ENCODE results near the gene SND1. TPM values are rescaled to one million over a fixed set of nuclear protein-coding genes. Genes with fewer than 3 reads are reported as not detected.
A peak's percentile ranks its signal among the peaks of the same experiment; 100 is the strongest.

Gene SND1
- total and polyA plus RNA-seq, 7 donors = 29.2 to 72.8 (median 48.2) TPM

GRCh38 chr7:128007303-128007680, 355.3 kb downstream of the SND1 start:
- intact Hi-C loops (cut with DNase I) = no loop called here
- no peak for TF ChIP-seq CTCF (IDR thresholded peaks at IDR 0.05)
- Histone ChIP-seq H3K9me3 (no peaks in the 10 kb centered on the region), H3K27me3 (ENCODE audit: insufficient read depth in 3 of 3, low read length in 2 of 3) (no peaks in the 10 kb centered on the region), H3K27ac (no peak overlapping the region), H3K4me1 (peaks cover 6% of the 10 kb centered on the region), H3K4me3 (no peak overlapping the region), H3K36me3 (ENCODE audit: insufficient read depth in 1 of 2, low read depth in 1 of 2) (no peaks in the 10 kb centered on the region)
- ATAC-seq = no peak
- DNase-seq = no peak
- WGBS, 3 donors = 85 to 97% (median 93%) methylated on average over 3 of the region's 3 CpGs

GRCh38 chr7:128008141-128008540, 356.1 kb downstream of the SND1 start:
- H3K27me3 ChIP-seq (ENCODE audit: insufficient read depth in 3 of 3, low read length in 2 of 3) = no peaks in the 10 kb centered on the region

GRCh38 chr7:128008744-128009143, 356.8 kb downstream of the SND1 start:
- Histone ChIP-seq H3K4me1 (peaks cover 6% of the 10 kb centered on the region), H3K4me3 (no peak overlapping the region), H3K9me3 (no peaks in the 10 kb centered on the region), H3K36me3 (ENCODE audit: insufficient read depth in 1 of 2, low read depth in 1 of 2) (no peaks in the 10 kb centered on the region), H3K27ac (no peak overlapping the region), H3K27me3 (ENCODE audit: insufficient read depth in 3 of 3, low read length in 2 of 3) (no peaks in the 10 kb centered on the region)
- WGBS, 3 donors = 85 to 96% (median 91%) methylated on average over 2 of the region's 2 CpGs
- TF ChIP-seq CTCF (IDR thresholded peaks at IDR 0.05) = no peak
- DNase-seq = no peak
- no peak for ATAC-seq
- intact Hi-C loops (cut with DNase I) = no loop called here

More at GRCh38 chr7:128008141-128008540, 356.1 kb downstream of the SND1 start:
- H3K36me3 ChIP-seq (ENCODE audit: insufficient read depth in 1 of 2, low read depth in 1 of 2) = no peaks in the 10 kb centered on the region
- WGBS, 3 donors = 92 to 93% (median 93%) methylated on average over 5 of the region's 5 CpGs
- H3K9me3 ChIP-seq = no peaks in the 10 kb centered on the region
- peaks cover 6% of the 10 kb centered on the region for H3K4me1 ChIP-seq
- ATAC-seq (no peak), DNase-seq (no peak)
- TF ChIP-seq CTCF (IDR thresholded peaks at IDR 0.05) = no peak
- intact Hi-C loops (cut with DNase I) = no loop called here
- no peak overlapping the region for H3K27ac ChIP-seq
- H3K4me3 ChIP-seq = no peak overlapping the region

GRCh38 chr7:128010391-128011127, 358.6 kb downstream of the SND1 start:
- WGBS, 3 donors = 71 to 84% (median 72%) methylated on average over 7 of the region's 7 CpGs
- H3K27ac ChIP-seq = peak overlapping the region; percentile 55
- H3K9me3 ChIP-seq = no peaks in the 10 kb centered on the region
- TF ChIP-seq CTCF (IDR thresholded peaks at IDR 0.05) = no peak
- H3K4me1 ChIP-seq = peaks cover 6% of the 10 kb centered on the region
- ATAC-seq = peak; percentile 27 to 69 (median 40)
- DNase-seq = no peak
- H3K36me3 ChIP-seq (ENCODE audit: insufficient read depth in 1 of 2, low read depth in 1 of 2) = no peaks in the 10 kb centered on the region
- intact Hi-C loops (cut with DNase I) = no loop called here
- H3K27me3 ChIP-seq (ENCODE audit: insufficient read depth in 3 of 3, low read length in 2 of 3) = no peaks in the 10 kb centered on the region
- H3K4me3 ChIP-seq = no peak overlapping the region
